GM12875 (cell line): ENCODE results near the gene KCNMB4.

ENCODE experiments used
- H3K4me3 ChIP-seq: one replicate; pipeline ENCODE4 v1.5.1; 2011; ENCODE audit warnings: low read depth, low read length, control low read depth
- CTCF ChIP-seq: IDR thresholded peaks from 2 replicates; pipeline ENCODE4 v1.5.1; 2011; ENCODE audit warnings: low read depth, mild to moderate bottlenecking, control low read depth, inconsistent platforms, low read length, moderate library complexity, borderline replicate concordance; ENCODE audit not compliant: insufficient read depth

The KCNMB4 gene

GRCh38 chr12:70365648-70366518 is at the start of gene KCNMB4:
KCNMB4 (plus strand) TSS chr12:70366290; CDS start chr12:70366735, 445 bp downstream.
- no peak for TF ChIP-seq CTCF
- peak within 1 kb of the TSS; percentile 50 for H3K4me3 ChIP-seq

- TF ChIP-seq CTCF, result no peak
- H3K4me3 ChIP-seq, result no peak overlapping the region
Measured at GRCh38 chr12:70317781-70318180, 48.3 kb upstream of the KCNMB4 start.

GRCh38 chr12:70319605-70320004 is 46.5 kb upstream of the KCNMB4 start:
- no peak for TF ChIP-seq CTCF
- H3K4me3 ChIP-seq, result no peak overlapping the region

GRCh38 chr12:70321191-70321590 is 44.9 kb upstream of the KCNMB4 start:
- no peak for TF ChIP-seq CTCF
- H3K4me3 ChIP-seq, result no peak overlapping the region

GRCh38 chr12:70327541-70327940 is 38.5 kb upstream of the KCNMB4 start:
- no peak for TF ChIP-seq CTCF

GRCh38 chr12:70329728-70330127 is 36.4 kb upstream of the KCNMB4 start:
- no peak for TF ChIP-seq CTCF

More at GRCh38 chr12:70327541-70327940, 38.5 kb upstream of the KCNMB4 start:
- no peak overlapping the region for H3K4me3 ChIP-seq

GRCh38 chr12:70330158-70330557 is 35.9 kb upstream of the KCNMB4 start:
- TF ChIP-seq CTCF, result no peak
- no peak overlapping the region for H3K4me3 ChIP-seq

More at GRCh38 chr12:70329728-70330127, 36.4 kb upstream of the KCNMB4 start:
- no peak overlapping the region for H3K4me3 ChIP-seq
